ENCODE measurements around the gene CAV2.

CAV2 gene

DNA sequence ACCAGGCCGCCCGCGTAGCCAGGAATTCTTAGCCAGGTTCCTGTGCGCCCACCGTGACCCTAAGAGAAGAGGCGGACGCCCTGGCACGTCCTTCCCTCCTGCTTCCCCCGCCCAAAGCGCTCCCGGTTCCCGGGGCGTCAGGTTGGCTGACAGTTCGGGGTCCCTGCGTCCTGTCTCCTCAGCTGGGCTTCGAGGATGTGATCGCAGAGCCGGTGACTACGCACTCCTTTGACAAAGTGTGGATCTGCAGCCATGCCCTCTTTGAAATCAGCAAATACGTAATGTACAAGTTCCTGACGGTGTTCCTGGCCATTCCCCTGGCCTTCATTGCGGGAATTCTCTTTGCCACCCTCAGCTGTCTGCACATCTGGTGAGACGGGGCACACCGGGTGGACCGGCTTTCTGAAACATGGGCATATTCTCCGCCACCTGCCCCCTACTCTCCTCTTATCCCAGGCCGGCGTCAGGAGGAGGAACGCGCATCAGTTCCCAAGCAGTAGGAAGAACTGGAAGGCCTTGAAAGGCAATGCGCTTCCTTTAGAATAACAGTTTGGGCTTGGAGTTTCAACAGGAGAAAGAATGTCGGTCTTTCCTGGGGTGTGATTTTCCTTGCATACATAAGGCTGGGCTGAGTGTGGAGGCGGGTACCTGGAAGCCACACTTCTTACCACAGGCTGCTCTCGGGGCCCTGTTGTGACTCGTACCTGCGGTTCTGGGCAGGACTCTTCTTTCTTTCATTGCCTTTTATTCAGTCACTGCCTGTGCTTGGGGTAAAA is 728 bp downstream of the CAV2 start:
- Histone ChIP-seq H3K4me2 (ENCODE audit: low read length, poor library complexity, severe bottlenecking) (peak overlapping the region; percentile 73), H2AFZ (ENCODE audit: low read depth, low read length) (peak overlapping the region; percentile 74), H2AK5ac (ENCODE audit: low read length, severe bottlenecking) (peak overlapping the region; percentile 37), H3K9me3 (ENCODE audit: control insufficient read depth, low read length) (no peaks in the 10 kb centered on the region), H3K36me3 (ENCODE audit: control insufficient read depth in 1 of 2, insufficient read depth in 2 of 2, low read depth in 1 of 2, low read length in 2 of 2) (peaks cover 4 to 26% of the 10 kb centered on the region in 2 experiments), H2BK12ac (ENCODE audit: low read length in 2 of 2) (peak overlapping the region; percentile 76 to 80), H3K4me1 (ENCODE audit: control insufficient read depth, insufficient read depth, low read depth, low read length) (peaks cover 7% of the 10 kb centered on the region), H3K14ac (ENCODE audit: low read length in 2 of 2) (peak overlapping the region in 1 of 2 experiments; percentile 98), H3K27ac (ENCODE audit: low read length, poor library complexity, severe bottlenecking) (peak overlapping the region; percentile 95), H2BK120ac (ENCODE audit: low read depth, low read length) (peak overlapping the region; percentile 71), H2BK15ac (ENCODE audit: low read depth, poor library complexity, severe bottlenecking) (peak overlapping the region; percentile 98), H2BK5ac (ENCODE audit: low read depth, low read length, poor library complexity, severe bottlenecking) (peak overlapping the region; percentile 89), H4K91ac (ENCODE audit: low read length) (peak overlapping the region; percentile 91), H3K23ac (ENCODE audit: low read length in 2 of 2) (peak overlapping the region; percentile 9 to 16), H3K27me3 (ENCODE audit: control insufficient read depth in 1 of 2, insufficient read depth in 1 of 2, low read length in 2 of 2) (no peaks in the 10 kb centered on the region), H3K79me1 (replicated peaks; ENCODE audit: low read length, poor library complexity, severe bottlenecking) (no peaks in the 10 kb centered on the region), H3K4ac (ENCODE audit: low read depth in 1 of 2, low read length in 2 of 2) (peak overlapping the region; percentile 77 to 90), H4K8ac (ENCODE audit: low read length) (peak overlapping the region; percentile 97), H3K9ac (ENCODE audit: low read length) (peak overlapping the region; percentile 94), H3K4me3 (ENCODE audit: insufficient read depth in 1 of 2, low read depth in 1 of 2, low read length in 2 of 2) (peak overlapping the region; percentile 91 to 93), H3K18ac (ENCODE audit: low read depth in 1 of 2, low read length in 2 of 2) (peak overlapping the region; percentile 94 to 96)
- peak; percentile 65 for DNase-seq
- 2% methylated on average over 33 of the region's 36 CpGs for WGBS

- whole genome bisulfite sequencing: no CpG with 5 or more reads among the region's 5 CpGs
- Histone ChIP-seq H4K91ac (ENCODE audit: low read length) (no peak overlapping the region), H2BK15ac (ENCODE audit: low read depth, poor library complexity, severe bottlenecking) (peak overlapping the region; percentile 66), H3K18ac (ENCODE audit: low read depth in 1 of 2, low read length in 2 of 2) (peak overlapping the region in 1 of 2 experiments; percentile 77), H3K14ac (ENCODE audit: low read length in 2 of 2) (no peak overlapping the region), H3K27ac (ENCODE audit: low read length, poor library complexity, severe bottlenecking) (peak overlapping the region; percentile 92), H2AK5ac (ENCODE audit: low read length, severe bottlenecking) (peak overlapping the region; percentile 99), H3K79me1 (replicated peaks; ENCODE audit: low read length, poor library complexity, severe bottlenecking) (no peaks in the 10 kb centered on the region), H3K23ac (ENCODE audit: low read length in 2 of 2) (no peak overlapping the region), H3K9me3 (ENCODE audit: control insufficient read depth, low read length) (no peaks in the 10 kb centered on the region), H3K4me2 (ENCODE audit: low read length, poor library complexity, severe bottlenecking) (peak overlapping the region; percentile 91), H3K4me1 (ENCODE audit: control insufficient read depth, insufficient read depth, low read depth, low read length) (peaks cover 9% of the 10 kb centered on the region), H3K4ac (ENCODE audit: low read depth in 1 of 2, low read length in 2 of 2) (no peak overlapping the region), H3K4me3 (ENCODE audit: insufficient read depth in 1 of 2, low read depth in 1 of 2, low read length in 2 of 2) (peak overlapping the region in 1 of 2 experiments; percentile 93), H3K9ac (ENCODE audit: low read length) (peak overlapping the region; percentile 94), H2AFZ (ENCODE audit: low read depth, low read length) (no peak overlapping the region), H4K8ac (ENCODE audit: low read length) (peak overlapping the region; percentile 48), H3K36me3 (ENCODE audit: control insufficient read depth in 1 of 2, insufficient read depth in 2 of 2, low read depth in 1 of 2, low read length in 2 of 2) (peaks cover 7 to 39% of the 10 kb centered on the region in 2 experiments), H2BK120ac (ENCODE audit: low read depth, low read length) (no peak overlapping the region), H2BK12ac (ENCODE audit: low read length in 2 of 2) (no peak overlapping the region), H3K27me3 (ENCODE audit: control insufficient read depth in 1 of 2, insufficient read depth in 1 of 2, low read length in 2 of 2) (no peaks in the 10 kb centered on the region), H2BK5ac (ENCODE audit: low read depth, low read length, poor library complexity, severe bottlenecking) (no peak overlapping the region)
- no peak for DNase-seq
These were observed 2.1 kb downstream of the CAV2 start for GRCh38 chr7:116501425-116502167.

- no peak overlapping the region for H2BK12ac ChIP-seq (ENCODE audit: low read length in 2 of 2)
These were observed 2.9 kb downstream of the CAV2 start for GRCh38 chr7:116502201-116503096.

More at GRCh38 chr7:116502201-116503096, 2.9 kb downstream of the CAV2 start:
- no peaks in the 10 kb centered on the region for H3K27me3 ChIP-seq (ENCODE audit: control insufficient read depth in 1 of 2, insufficient read depth in 1 of 2, low read length in 2 of 2)
- no peak overlapping the region for H2BK5ac ChIP-seq (ENCODE audit: low read depth, low read length, poor library complexity, severe bottlenecking)
- H3K4me1 ChIP-seq (ENCODE audit: control insufficient read depth, insufficient read depth, low read depth, low read length): peaks cover 9% of the 10 kb centered on the region
- H3K4ac ChIP-seq (ENCODE audit: low read depth in 1 of 2, low read length in 2 of 2): no peak overlapping the region
- no peak overlapping the region for H3K14ac ChIP-seq (ENCODE audit: low read length in 2 of 2)
- no peak for DNase-seq
- H3K4me2 ChIP-seq (ENCODE audit: low read length, poor library complexity, severe bottlenecking): no peak overlapping the region
- H3K79me1 ChIP-seq (replicated peaks; ENCODE audit: low read length, poor library complexity, severe bottlenecking): no peaks in the 10 kb centered on the region
- H3K27ac ChIP-seq (ENCODE audit: low read length, poor library complexity, severe bottlenecking): peak overlapping the region; percentile 94
- no peak overlapping the region for H2BK15ac ChIP-seq (ENCODE audit: low read depth, poor library complexity, severe bottlenecking)
- H3K23ac ChIP-seq (ENCODE audit: low read length in 2 of 2): no peak overlapping the region
- H3K4me3 ChIP-seq (ENCODE audit: insufficient read depth in 1 of 2, low read depth in 1 of 2, low read length in 2 of 2): peak overlapping the region in 1 of 2 experiments; percentile 93
- no peak overlapping the region for H4K91ac ChIP-seq (ENCODE audit: low read length)
- no peak overlapping the region for H3K18ac ChIP-seq (ENCODE audit: low read depth in 1 of 2, low read length in 2 of 2)
- no peaks in the 10 kb centered on the region for H3K9me3 ChIP-seq (ENCODE audit: control insufficient read depth, low read length)
- peaks cover 7 to 47% of the 10 kb centered on the region in 2 experiments for H3K36me3 ChIP-seq (ENCODE audit: control insufficient read depth in 1 of 2, insufficient read depth in 2 of 2, low read depth in 1 of 2, low read length in 2 of 2)
- no peak overlapping the region for H4K8ac ChIP-seq (ENCODE audit: low read length)
- H2AK5ac ChIP-seq (ENCODE audit: low read length, severe bottlenecking): peak overlapping the region; percentile 74
- H2AFZ ChIP-seq (ENCODE audit: low read depth, low read length): no peak overlapping the region
- H3K9ac ChIP-seq (ENCODE audit: low read length): peak overlapping the region; percentile 94
- H2BK120ac ChIP-seq (ENCODE audit: low read depth, low read length): no peak overlapping the region
- 100% methylated on average over 2 of the region's 2 CpGs for WGBS
